T-helper 17 cell (primary cell): ENCODE measurements around the gene KIF1B. TPM values are rescaled to one million over a fixed set of nuclear protein-coding genes. Genes with fewer than 3 reads are reported as not detected.
A peak's percentile ranks its signal among the peaks of the same experiment; 100 is the strongest.
"Not testable (repeated sequence)": the region's sequence is repeated elsewhere in the genome, so short reads cannot be mapped to it uniquely, and the experiment has no call there.

ENCODE experiments used
- ATAC-seq: fragments of 150-1000 bp; cut with Tn5 transposase; 2 replicates; pipeline ENCODE4 v1.10.0; 2021; ENCODE audit warnings: mild to moderate bottlenecking, moderate library complexity
- DNase-seq, 3 donors: peaks; one replicate each; pipeline versions ENCODE4 v3.0.0 to v3.0.0-alpha.2; 2020 to 2021
- H3K9me3 ChIP-seq: one replicate; pipeline ENCODE4 v1.7.0; 2013; ENCODE audit warnings: low read length, mild to moderate bottlenecking; ENCODE audit not compliant: control insufficient read depth, poor library complexity, severe bottlenecking
- H3K27ac Mint-ChIP-seq: one replicate; pipeline ENCODE4 v1.8.0; 2022; ENCODE audit warnings: mild to moderate bottlenecking, moderate library complexity, mixed read lengths
- H3K27me3 Mint-ChIP-seq: one replicate; pipeline ENCODE4 v1.8.0; 2022; ENCODE audit warnings: mixed read lengths
- H3K36me3 Mint-ChIP-seq: one replicate; pipeline ENCODE4 v1.8.0; 2022; ENCODE audit warnings: low read depth, mixed read lengths
- H3K4me1 Mint-ChIP-seq: one replicate; pipeline ENCODE4 v1.8.0; 2022; ENCODE audit warnings: mild to moderate bottlenecking, mixed read lengths
- H3K4me3 Mint-ChIP-seq: one replicate; pipeline ENCODE4 v1.8.0; 2022; ENCODE audit warnings: mild to moderate bottlenecking, moderate library complexity, mixed read lengths
- total RNA-seq, 4 donors: library from RNA in 2 of 4; stranded (reverse) in 2 of 4; gene quantifications; one replicate each; pipeline ENCODE4 v1.2.3 and lab custom pipeline; 2022 to 2026

The KIF1B gene
- total RNA-seq, 2 donors from 2014 or later, result 10.9 to 13.3 TPM

DNA sequence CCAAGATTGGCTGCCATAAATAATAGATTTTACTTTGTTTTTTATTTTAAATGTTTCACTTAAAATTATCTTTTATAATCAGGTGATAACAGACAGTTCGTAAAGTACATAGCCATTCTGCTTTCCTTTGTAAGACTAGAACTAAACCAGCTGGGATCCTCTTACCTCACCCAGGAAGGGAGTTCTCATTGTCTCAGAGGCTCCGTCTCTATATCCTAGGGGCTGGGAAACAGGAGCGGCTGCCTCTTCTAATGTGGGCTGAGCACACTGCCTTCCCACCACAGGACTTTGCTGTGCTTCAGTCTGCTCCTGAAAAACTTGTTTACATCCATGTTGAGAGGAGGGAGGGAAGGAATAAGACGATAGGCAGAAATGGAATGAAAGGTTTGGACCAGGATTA is 142.9 kb downstream of the KIF1B start:
- Mint-ChIP-seq H3K36me3 (peaks cover 2% of the 10 kb centered on the region), H3K27me3 (no peaks in the 10 kb centered on the region), H3K4me3 (no peak overlapping the region), H3K27ac (no peak overlapping the region), H3K4me1 (no peaks in the 10 kb centered on the region)
- ATAC-seq (no peak), DNase-seq (no peak)
- H3K9me3 ChIP-seq, result no peaks in the 10 kb centered on the region

DNA sequence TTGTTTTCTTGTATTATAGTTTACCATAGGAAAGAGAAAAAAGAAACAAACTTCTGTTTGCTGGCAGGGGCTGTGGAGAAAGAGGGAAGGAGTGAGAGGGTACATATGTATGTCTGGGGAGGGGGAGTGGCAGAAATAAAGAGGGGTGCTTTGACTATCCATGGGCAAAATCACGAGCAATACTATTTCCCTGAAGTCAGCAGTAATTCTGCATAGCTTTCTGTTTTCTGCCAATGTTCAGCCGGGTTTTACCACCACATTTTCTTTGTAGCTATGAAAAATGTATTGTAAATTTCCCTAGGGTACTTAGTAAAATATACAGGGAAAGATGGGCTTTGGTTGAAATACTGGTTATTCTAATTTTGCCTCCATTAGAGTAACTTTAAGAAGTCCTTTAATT is 143.3 kb downstream of the KIF1B start:
- no peak overlapping the region for H3K27ac Mint-ChIP-seq
- no peak for DNase-seq
- H3K36me3 Mint-ChIP-seq, result peaks cover 2% of the 10 kb centered on the region
- H3K27me3 Mint-ChIP-seq, result no peaks in the 10 kb centered on the region
- H3K9me3 ChIP-seq, result no peaks in the 10 kb centered on the region
- H3K4me3 Mint-ChIP-seq, result no peak overlapping the region
- no peaks in the 10 kb centered on the region for H3K4me1 Mint-ChIP-seq
- ATAC-seq, result no peak

DNA sequence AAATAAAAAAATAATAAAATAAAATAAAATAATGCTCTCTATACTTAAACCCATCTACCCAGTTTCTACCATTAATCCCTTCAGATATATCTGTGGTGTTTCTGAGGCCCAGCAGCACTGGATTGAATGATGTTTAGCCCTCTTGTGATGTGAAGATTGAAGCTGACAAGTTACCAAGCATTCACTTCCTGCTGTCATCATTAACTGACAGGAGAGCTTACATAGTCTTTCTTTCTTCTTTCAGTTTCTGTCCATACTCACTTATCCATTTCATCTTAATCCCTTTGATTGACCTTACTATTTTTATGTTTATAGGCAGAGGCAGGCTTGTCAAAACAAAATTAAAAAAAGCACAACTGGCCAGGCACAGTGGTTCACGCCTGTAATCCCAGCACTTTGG is 149.7 kb downstream of the KIF1B start:
- peaks cover 6% of the 10 kb centered on the region for H3K4me1 Mint-ChIP-seq
- DNase-seq, result no peak
- peak overlapping the region; percentile 53 for H3K27ac Mint-ChIP-seq
- H3K9me3 ChIP-seq, result no peaks in the 10 kb centered on the region
- ATAC-seq, result no peak
- peaks cover 2% of the 10 kb centered on the region for H3K36me3 Mint-ChIP-seq
- no peaks in the 10 kb centered on the region for H3K27me3 Mint-ChIP-seq
- H3K4me3 Mint-ChIP-seq, result no peak overlapping the region

DNA sequence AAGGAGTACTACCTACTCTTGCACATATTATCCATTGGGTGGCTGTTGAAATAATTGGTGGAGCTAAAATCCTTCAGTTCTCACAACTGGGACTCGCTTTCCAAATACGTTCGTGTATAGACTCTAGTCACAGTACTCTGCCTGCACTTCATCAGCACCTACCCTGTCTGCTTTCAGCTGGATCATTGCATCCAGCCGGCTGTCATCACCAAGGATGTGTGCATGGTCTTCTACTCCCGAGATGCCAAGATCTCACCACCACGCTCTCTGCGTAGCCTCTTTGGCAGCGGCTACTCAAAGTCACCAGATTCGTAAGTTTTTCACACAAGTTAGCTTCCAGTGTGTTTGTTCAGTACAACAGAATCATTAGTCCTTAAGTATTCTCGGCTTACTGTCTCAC is 151.1 kb downstream of the KIF1B start:
- ATAC-seq, result no peak
- no peak overlapping the region for H3K4me3 Mint-ChIP-seq
- peaks cover 9% of the 10 kb centered on the region for H3K4me1 Mint-ChIP-seq
- no peaks in the 10 kb centered on the region for H3K9me3 ChIP-seq
- peaks cover 6% of the 10 kb centered on the region for H3K36me3 Mint-ChIP-seq
- H3K27me3 Mint-ChIP-seq, result no peaks in the 10 kb centered on the region
- no peak for DNase-seq
- peak overlapping the region; percentile 57 for H3K27ac Mint-ChIP-seq

DNA sequence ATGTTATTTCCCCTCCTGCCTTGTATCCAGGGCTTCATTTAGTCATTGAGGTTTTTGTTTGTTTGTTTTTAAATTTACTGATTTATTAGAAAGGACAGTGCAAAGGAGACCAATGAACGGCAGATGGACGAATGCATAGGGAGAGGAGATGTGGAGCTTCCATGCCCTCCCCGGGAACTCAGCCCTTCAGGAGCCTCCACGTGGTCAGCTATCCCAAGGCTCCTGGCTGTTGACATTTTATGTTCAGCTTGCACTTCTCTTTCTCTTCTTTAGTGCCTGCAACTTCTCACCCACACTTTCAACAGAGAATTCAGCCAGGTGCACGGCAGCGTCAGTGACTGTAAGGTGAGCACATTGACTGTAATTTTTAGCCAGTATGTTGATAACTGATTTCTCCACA is 157.8 kb downstream of the KIF1B start:
- Mint-ChIP-seq H3K36me3 (peaks cover 8% of the 10 kb centered on the region), H3K4me3 (no peak overlapping the region), H3K4me1 (peaks cover 3% of the 10 kb centered on the region), H3K27me3 (no peaks in the 10 kb centered on the region), H3K27ac (no peak overlapping the region)
- ATAC-seq (no peak), DNase-seq (no peak)
- no peaks in the 10 kb centered on the region for H3K9me3 ChIP-seq

DNA sequence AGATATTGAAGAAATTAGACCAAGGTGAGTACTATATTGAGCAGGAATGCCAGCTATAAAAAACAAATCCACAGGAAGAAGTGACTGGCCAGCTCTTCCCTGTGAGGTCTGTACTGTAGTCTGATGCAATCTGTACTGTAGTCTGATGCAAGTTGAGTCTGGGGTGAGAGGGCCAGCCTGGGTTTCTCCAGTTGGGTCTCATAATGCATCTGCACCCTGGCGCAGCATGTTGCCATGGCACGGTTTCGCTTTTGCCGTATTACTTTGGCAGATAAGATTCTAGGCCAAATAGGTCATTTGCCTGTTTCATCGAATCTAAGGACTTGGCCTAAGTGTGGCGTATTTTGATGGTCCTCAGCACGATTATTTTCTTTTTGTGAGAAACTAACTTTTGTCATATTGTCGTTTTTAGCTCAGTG is 164.1 kb downstream of the KIF1B start:
- no peaks in the 10 kb centered on the region for H3K27me3 Mint-ChIP-seq
- DNase-seq (no peak), ATAC-seq (no peak)
- H3K4me1 Mint-ChIP-seq, result no peaks in the 10 kb centered on the region
- H3K36me3 Mint-ChIP-seq, result peaks cover 2% of the 10 kb centered on the region
- no peaks in the 10 kb centered on the region for H3K9me3 ChIP-seq
- H3K27ac Mint-ChIP-seq, result no peak overlapping the region
- no peak overlapping the region for H3K4me3 Mint-ChIP-seq

DNA sequence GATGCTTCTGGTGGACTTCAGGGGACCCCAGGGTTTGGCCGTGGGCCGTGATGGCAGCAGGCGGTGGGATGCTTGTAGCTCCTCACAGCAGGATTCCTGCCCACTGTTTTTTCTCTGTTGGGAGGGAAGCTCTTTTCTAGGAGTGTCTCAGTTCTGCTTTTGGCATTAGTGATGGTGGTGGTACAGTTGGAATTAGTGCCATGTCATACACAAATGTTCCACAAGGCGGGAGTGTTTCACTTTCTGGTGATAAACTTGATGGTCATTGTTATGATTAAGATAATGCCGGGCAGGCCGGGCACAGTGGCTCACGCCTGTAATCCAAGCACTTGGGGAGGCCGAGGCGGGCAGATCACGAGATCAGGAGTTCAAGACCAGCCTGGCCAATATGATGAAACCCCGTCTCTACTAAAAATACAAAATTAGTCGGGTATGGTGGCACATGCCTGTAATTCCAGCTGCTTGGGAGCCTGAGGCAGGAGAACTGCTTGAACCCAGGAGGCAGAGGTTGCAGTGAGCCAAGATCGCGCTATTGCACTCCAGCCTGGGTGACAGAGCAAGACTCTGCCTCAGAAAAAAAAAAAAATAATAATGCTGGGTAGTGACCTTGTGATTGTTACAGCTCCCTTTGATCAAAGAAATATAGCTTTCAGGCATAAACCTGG is 167.1 kb downstream of the KIF1B start:
- H3K27me3 Mint-ChIP-seq, H3K4me1 Mint-ChIP-seq, DNase-seq, H3K36me3 Mint-ChIP-seq, H3K27ac Mint-ChIP-seq, H3K9me3 ChIP-seq, H3K4me3 Mint-ChIP-seq: not testable (repeated sequence)
- ATAC-seq, result peak; percentile 41

DNA sequence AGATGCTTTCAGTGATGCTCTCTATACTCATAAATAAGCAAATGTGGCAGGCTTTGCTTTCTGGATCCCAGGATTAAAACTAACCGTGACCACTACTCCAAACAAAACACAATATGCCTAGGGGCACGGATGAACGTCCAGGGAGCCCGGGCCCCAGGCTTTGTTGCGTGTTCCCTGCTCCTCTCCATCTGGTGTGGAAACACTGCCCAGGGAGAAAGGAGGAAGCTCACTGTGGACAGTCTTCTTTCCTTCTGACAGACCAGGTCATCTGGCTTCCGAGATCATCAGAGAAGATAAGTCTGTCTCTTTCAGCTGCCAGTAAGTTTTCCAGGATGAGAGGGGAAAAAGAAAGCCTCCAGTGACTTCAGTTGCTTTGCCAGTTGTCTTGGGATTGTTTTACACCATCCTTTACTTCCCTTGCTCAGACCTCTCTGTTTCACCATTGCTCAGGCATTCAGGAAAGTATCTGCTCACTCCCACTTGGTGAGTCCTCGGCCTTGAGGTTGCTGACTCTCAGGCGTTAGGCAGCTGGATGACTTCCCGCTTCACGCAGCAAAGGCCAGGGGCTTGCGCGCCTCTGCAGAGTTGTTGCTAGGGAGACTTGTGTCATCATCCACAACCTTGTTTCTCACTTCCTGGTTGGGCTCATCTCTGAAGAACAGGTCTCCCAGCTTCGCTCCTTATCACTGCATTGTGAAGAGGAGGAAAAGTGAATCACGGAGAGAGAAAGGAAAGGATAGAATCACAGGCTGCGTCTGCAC is 167.9 kb downstream of the KIF1B start:
- DNase-seq (no peak), ATAC-seq (no peak)
- Mint-ChIP-seq H3K36me3 (peaks cover 5% of the 10 kb centered on the region), H3K27ac (no peak overlapping the region), H3K27me3 (no peaks in the 10 kb centered on the region), H3K4me3 (no peak overlapping the region), H3K4me1 (peaks cover 2% of the 10 kb centered on the region)
- H3K9me3 ChIP-seq, result no peaks in the 10 kb centered on the region

DNA sequence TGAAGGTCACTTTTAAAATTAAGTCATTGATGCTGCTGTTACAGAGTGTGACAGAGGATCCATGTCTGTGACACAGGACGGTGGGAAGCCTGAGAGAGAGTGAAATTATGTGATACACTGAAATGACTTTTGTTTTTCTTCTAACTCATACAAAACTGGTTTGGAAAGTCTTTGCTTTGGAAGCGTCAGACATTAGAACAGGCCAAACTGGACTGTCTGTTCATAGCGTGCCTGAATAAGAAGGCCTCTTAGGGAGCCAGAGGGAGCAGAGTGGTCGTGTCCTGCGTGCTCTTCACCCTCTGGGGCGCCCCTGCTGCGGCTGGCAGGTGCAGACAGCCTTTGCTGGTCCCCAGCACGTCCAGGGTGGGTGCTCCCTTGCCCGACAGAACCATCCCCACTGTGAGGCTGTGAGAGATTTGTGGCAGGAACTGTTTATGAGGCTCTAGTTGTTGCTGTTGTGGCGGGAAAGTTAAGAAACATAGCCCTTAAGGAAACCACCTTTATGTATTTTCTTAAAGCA is 168.8 kb downstream of the KIF1B start:
- H3K4me3 Mint-ChIP-seq, result no peak overlapping the region
- H3K4me1 Mint-ChIP-seq, result peaks cover 2% of the 10 kb centered on the region
- H3K27ac Mint-ChIP-seq, result no peak overlapping the region
- DNase-seq, result no peak
- H3K36me3 Mint-ChIP-seq, result peaks cover 5% of the 10 kb centered on the region
- ATAC-seq, result no peak
- no peaks in the 10 kb centered on the region for H3K9me3 ChIP-seq
- no peaks in the 10 kb centered on the region for H3K27me3 Mint-ChIP-seq

DNA sequence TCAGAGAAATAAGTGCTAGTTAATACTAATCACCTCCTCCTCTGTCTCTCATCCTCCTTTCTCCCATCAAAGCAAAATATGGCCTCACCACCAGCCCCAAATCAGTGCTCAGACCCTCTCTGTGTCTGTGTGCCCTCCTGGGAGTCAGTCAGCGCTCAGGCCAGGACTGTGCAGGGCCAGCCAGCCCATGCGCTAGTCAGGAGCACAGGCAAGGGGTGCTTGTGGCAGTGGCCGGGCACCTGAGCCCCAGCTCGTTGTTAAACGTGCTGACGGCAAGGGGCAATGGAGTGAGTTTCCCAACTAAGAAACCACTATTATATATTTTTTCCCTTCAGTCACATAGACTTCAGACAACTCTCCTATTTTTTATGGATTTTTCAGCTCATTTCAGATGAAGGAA is 169.3 kb downstream of the KIF1B start:
- no peaks in the 10 kb centered on the region for H3K27me3 Mint-ChIP-seq
- peaks cover 5% of the 10 kb centered on the region for H3K36me3 Mint-ChIP-seq
- no peaks in the 10 kb centered on the region for H3K9me3 ChIP-seq
- H3K4me3 Mint-ChIP-seq, result no peak overlapping the region
- H3K4me1 Mint-ChIP-seq, result peaks cover 2% of the 10 kb centered on the region
- ATAC-seq (no peak), DNase-seq (no peak)
- no peak overlapping the region for H3K27ac Mint-ChIP-seq

DNA sequence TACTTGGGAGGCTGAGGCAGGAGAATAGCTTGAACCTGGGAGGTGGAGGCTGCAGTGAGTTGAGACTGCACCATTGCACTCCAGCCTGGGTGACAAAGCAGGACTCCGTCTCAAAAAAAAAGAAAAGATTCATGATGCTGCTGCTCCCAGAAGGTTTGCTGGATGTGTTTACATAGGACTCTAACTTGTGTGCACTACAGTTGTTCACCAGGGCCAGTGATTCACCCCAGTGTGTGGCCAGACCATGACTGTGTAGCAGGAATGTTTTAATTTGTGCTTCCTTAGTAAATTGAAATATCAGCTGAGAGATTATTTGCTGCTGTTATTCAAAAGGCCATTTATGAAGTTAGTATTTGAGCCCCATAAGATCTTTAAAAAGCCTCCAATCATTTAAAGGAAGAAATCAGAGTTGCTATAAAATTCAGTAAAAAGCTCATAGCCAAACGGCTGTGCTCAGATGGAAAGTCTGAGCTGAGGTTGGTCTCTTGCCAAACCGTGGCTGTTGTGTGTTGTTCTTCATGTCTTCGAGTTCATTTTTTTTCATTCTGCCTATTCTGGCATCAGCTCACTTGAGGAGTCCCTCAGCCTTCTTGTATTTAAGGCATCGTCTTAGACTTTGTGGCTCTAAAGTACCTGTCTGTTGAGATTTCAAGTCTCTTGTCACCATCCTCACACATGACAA is 170.4 kb downstream of the KIF1B start:
- ATAC-seq, result no peak
- H3K4me1 Mint-ChIP-seq, result peaks cover 2% of the 10 kb centered on the region
- no peak overlapping the region for H3K4me3 Mint-ChIP-seq
- H3K36me3 Mint-ChIP-seq, result peaks cover 5% of the 10 kb centered on the region
- H3K27me3 Mint-ChIP-seq, result no peaks in the 10 kb centered on the region
- DNase-seq, result no peak
- no peaks in the 10 kb centered on the region for H3K9me3 ChIP-seq
- H3K27ac Mint-ChIP-seq, result no peak overlapping the region

DNA sequence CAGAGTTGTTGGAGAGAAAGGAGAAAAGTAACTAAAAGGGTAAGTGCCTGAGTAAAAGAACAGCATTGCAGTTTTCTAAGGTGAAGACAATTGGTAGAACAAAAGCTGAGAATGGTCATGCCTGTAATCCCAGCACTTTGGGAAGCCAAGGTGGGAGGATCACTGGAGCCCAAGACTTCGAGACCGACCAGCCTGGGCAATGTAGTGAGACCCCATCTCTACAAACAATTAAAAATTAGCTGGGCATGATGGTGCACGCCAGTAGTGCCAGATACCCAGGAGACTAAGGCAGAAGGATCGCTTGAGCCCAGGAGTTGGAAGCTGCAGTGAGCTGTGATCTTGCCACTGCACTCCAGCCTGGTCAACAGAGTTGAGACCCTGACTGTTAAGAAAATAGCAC is 173.3 kb downstream of the KIF1B start:
- DNase-seq (no peak), ATAC-seq (no peak)
- no peaks in the 10 kb centered on the region for H3K9me3 ChIP-seq
- H3K27ac Mint-ChIP-seq, result no peak overlapping the region
- H3K4me1 Mint-ChIP-seq, result peaks cover 2% of the 10 kb centered on the region
- H3K36me3 Mint-ChIP-seq, result peaks cover 5% of the 10 kb centered on the region
- no peaks in the 10 kb centered on the region for H3K27me3 Mint-ChIP-seq
- H3K4me3 Mint-ChIP-seq, result no peak overlapping the region

DNA sequence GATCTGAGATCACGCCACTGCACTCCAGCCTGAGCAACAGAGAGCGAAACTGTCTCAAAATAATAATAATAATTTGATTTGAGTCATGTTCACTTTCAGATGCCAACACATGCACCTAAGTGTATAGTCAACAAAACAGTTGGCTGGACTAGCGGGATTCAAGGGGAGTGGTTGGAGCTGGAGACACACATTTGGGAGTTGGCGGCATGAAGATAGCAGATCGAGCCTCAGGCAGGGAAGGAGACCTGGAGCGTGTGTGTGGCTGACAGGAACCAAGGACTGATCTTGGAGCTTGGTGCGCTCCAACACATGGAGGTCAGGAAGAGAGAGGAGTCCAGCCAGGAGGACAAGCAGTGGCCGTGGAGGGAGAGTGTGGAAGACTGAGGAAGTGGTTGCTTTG is 173.8 kb downstream of the KIF1B start:
- Mint-ChIP-seq H3K27ac (peak overlapping the region; percentile 47), H3K27me3 (no peaks in the 10 kb centered on the region)
- ATAC-seq, result no peak

More for the DNA sequence above, 173.8 kb downstream of the KIF1B start:
- Mint-ChIP-seq H3K4me1 (peaks cover 2% of the 10 kb centered on the region), H3K36me3 (peaks cover 5% of the 10 kb centered on the region), H3K4me3 (no peak overlapping the region)
- no peak for DNase-seq
- H3K9me3 ChIP-seq, result no peaks in the 10 kb centered on the region
